K562 (cell line): ENCODE results near the gene TMEM114. TPM values are rescaled to one million over a fixed set of nuclear protein-coding genes. Genes with fewer than 3 reads are reported as not detected.

Experiments
- ATAC-seq: fragments of 200-7000 bp; cut with Tn5 transposase; 3 replicates; pipeline ENCODE4 v1.9.1; 2020; ENCODE audit warnings: moderate library complexity
- BruUV-seq: library from RNA; stranded (reverse); fragments of 400-500 nt; replicated peaks from 2 replicates; lab custom pipeline; 2021; lab: Mats Ljungman, UMichigan
- CTCF ChIA-PET: fragments of 300-600 bp; formaldehyde crosslinking; extraction: SDS; loops from one replicate; lab custom pipeline; 2021; ENCODE audit warnings: low intra/inter-chr PET ratio; lab: Yijun Ruan, JAX
- POLR2A ChIA-PET: fragments of 300-600, 350-650 bp; sonication (Branson Sonifier 250); formaldehyde crosslinking; extraction: SDS; loops from one replicate; lab custom pipeline; 2021; ENCODE audit warnings: antibody characterized with exemption, inconsistent platforms; lab: Yijun Ruan, JAX
- DNase-seq, 4 experiments: peaks; one replicate each; pipeline versions ENCODE4 v3.0.0 to v3.0.0-alpha.2; 2011 to 2018; ENCODE audit warnings: low spot score in 3 of 4, mixed read lengths in 3 of 4; ENCODE audit errors: extremely low read depth in 1 of 4
- FAIRE-seq: peaks from 2 replicates; lab custom pipeline; 2011; peaks lifted over from hg19 to GRCh38; lab: Jason Lieb, UNC
- H2AFZ ChIP-seq: 2 replicates; pipeline ENCODE4 v1.6.0; 2011; ENCODE audit warnings: low read depth, low read length, control low read depth, inconsistent platforms
- H3K27ac ChIP-seq: fragments of 200-600 bp; 3 replicates; pipeline ENCODE4 v1.8.0; 2011; ENCODE audit warnings: low read depth, mild to moderate bottlenecking, control low read depth, inconsistent platforms, low read length, moderate library complexity, mixed read lengths; ENCODE audit errors: extremely low read depth
- H3K27me3 ChIP-seq, 2 experiments: fragments of 300-600 bp in 1 of 2; 2 replicates in 1 of 2; 3 replicates in 1 of 2; pipeline versions ENCODE4 v1.6.0 to v1.8.0; 2011; ENCODE audit warnings: inconsistent platforms in 2 of 2, low read length in 2 of 2, mild to moderate bottlenecking in 1 of 2, mixed read lengths in 1 of 2, moderate library complexity in 1 of 2; ENCODE audit not compliant: control insufficient read depth in 2 of 2, insufficient read depth in 2 of 2
- H3K36me3 ChIP-seq: fragments of 300-600 bp; 3 replicates; pipeline ENCODE4 v1.8.0; 2011; ENCODE audit warnings: mild to moderate bottlenecking, low read length, inconsistent platforms; ENCODE audit not compliant: control insufficient read depth, insufficient read depth
- H3K4me1 ChIP-seq, 2 experiments: fragments of 200-600 bp in 1 of 2; replicated peaks in 1 of 2; 2 replicates in 1 of 2; 3 replicates in 1 of 2; pipeline versions ENCODE4 v1.5.1 to v1.8.0; 2011; ENCODE audit warnings: inconsistent platforms in 2 of 2, low read length in 2 of 2, mild to moderate bottlenecking in 1 of 2, mixed read lengths in 1 of 2, moderate library complexity in 1 of 2; ENCODE audit not compliant: control insufficient read depth in 2 of 2, insufficient read depth in 2 of 2
- H3K4me2 ChIP-seq: 2 replicates; pipeline ENCODE4 v1.6.1; 2011; ENCODE audit warnings: low read length, control low read depth, inconsistent platforms, mixed read lengths; ENCODE audit not compliant: insufficient read depth
- H3K4me3 ChIP-seq: fragments of 200-600 bp; sonication (generic), shearing (Covaris generic); 2 replicates; pipeline ENCODE4 v1.5.1; 2016; ENCODE audit warnings: control low read depth, inconsistent platforms
- H3K79me2 ChIP-seq: fragments of 200-600 bp; 3 replicates; pipeline ENCODE4 v1.8.0; 2011; ENCODE audit warnings: low read length, inconsistent platforms; ENCODE audit not compliant: control insufficient read depth, insufficient read depth
- H3K9ac ChIP-seq, 2 experiments: 2 replicates each; pipeline versions ENCODE4 v1.6.0 to v1.6.1; 2011; ENCODE audit warnings: low read depth in 2 of 2, low read length in 2 of 2, control low read depth in 1 of 2, inconsistent platforms in 1 of 2, mild to moderate bottlenecking in 1 of 2, mixed read lengths in 1 of 2; ENCODE audit not compliant: insufficient read depth in 1 of 2
- H3K9me1 ChIP-seq: one replicate; pipeline ENCODE4 v1.6.0; 2011; ENCODE audit warnings: inconsistent platforms, mild to moderate bottlenecking, low read length, moderate library complexity; ENCODE audit not compliant: control insufficient read depth, insufficient read depth
- H3K9me3 ChIP-seq: replicated peaks from 2 replicates; pipeline ENCODE4 v1.5.1; 2011; ENCODE audit warnings: low read depth, low read length, inconsistent platforms; ENCODE audit not compliant: control insufficient read depth, insufficient read depth
- H4K20me1 ChIP-seq: replicated peaks from 2 replicates; pipeline ENCODE4 v1.6.1; 2011; ENCODE audit warnings: low read length, inconsistent platforms, mixed read lengths; ENCODE audit not compliant: control insufficient read depth, insufficient read depth
- BCOR ChIP-seq: fragments of 450-650 bp; IDR thresholded peaks from 2 replicates; pipeline ENCODE4 v1.6.1; 2016
- DMBX1 ChIP-seq: fragments of 250-450 bp; sonication (Bioruptor Pico); IDR thresholded peaks from 2 replicates; pipeline ENCODE4 v1.8.0; 2022; ENCODE audit warnings: inconsistent platforms, mild to moderate bottlenecking, moderate library complexity, borderline replicate concordance
- JUNB ChIP-seq: fragments of 450-650 bp; formaldehyde crosslinking; conservative IDR thresholded peaks from 2 replicates; pipeline ENCODE4 v1.4.0; 2020; ENCODE audit warnings: mild to moderate bottlenecking
- KLF16 ChIP-seq: IDR thresholded peaks from 2 replicates; pipeline ENCODE4 v1.6.1; 2016; ENCODE audit warnings: antibody characterized with exemption
- RBM25 ChIP-seq: fragments of 200-400 bp; formaldehyde crosslinking; IDR thresholded peaks from 2 replicates; pipeline ENCODE4 v1.6.1; 2018; ENCODE audit warnings: low read length, low read depth, moderate library complexity; ENCODE audit not compliant: severe bottlenecking
- RNF219 ChIP-seq: fragments of 250-450 bp; sonication (Bioruptor Pico); IDR thresholded peaks from 2 replicates; pipeline ENCODE4 v1.5.0; 2022; ENCODE audit warnings: mild to moderate bottlenecking
- SMARCA5 ChIP-seq: fragments of 450-650 bp; IDR thresholded peaks from 2 replicates; pipeline ENCODE4 v1.6.1; 2016
- SMARCE1 ChIP-seq: fragments of 450-650 bp; IDR thresholded peaks from 2 replicates; pipeline ENCODE4 v1.7.1; 2016; ENCODE audit warnings: mild to moderate bottlenecking
- ZFP36 ChIP-seq: fragments of 150-350 bp; IDR thresholded peaks from 2 replicates; pipeline ENCODE4 v1.6.1; 2018; ENCODE audit warnings: low read length, low read depth; ENCODE audit not compliant: partially characterized antibody
- ZNF511 ChIP-seq: sonication (generic); formaldehyde crosslinking; IDR thresholded peaks from 2 replicates; pipeline ENCODE4 v1.8.0; 2022; ENCODE audit warnings: mild to moderate bottlenecking, missing genetic modification reagents
- WGBS: fragments of 100-300 bp; shearing (Covaris generic); methylation state at CpG from one replicate; pipeline ENCODE4 v1.1.6; 2016; ENCODE audit warnings: low coverage, mixed read lengths; ENCODE audit not compliant: insufficient coverage; ENCODE audit errors: missing lambda C conversion rate; 5-methylcytosine and 5-hydroxymethylcytosine counted together
- in situ Hi-C: fragments of 300-500 bp; cut with MboI; formaldehyde crosslinking; loops from 4 replicates; pipeline ENCODE4 v1.15.0; 2018; ENCODE audit warnings: inconsistent platforms, mixed read lengths
- intact Hi-C: fragments of 100-400 bp; cut with micrococcal nuclease; formaldehyde crosslinking; loops from 2 replicates; pipeline ENCODE4 v1.14.2; 2022
- polyA plus RNA-seq, 8 experiments: library from polyadenylated mRNA; depleted of rRNA in 4 of 8; stranded (reverse) in 5 of 8; unstranded in 3 of 8; fragments of >200 nt; fragmentation: Nextera tagmentation in 2 of 8; fragmentation: Illumina TruSeq in 1 of 8; extraction: Ambion mirVana in 2 of 8; extraction: Trizol in 1 of 8; gene quantifications; 2 replicates each; pipeline versions ENCODE4 v1.2.1 to v1.2.3, GENCODE V29; 2011 to 2014; ENCODE audit warnings: inconsistent platforms in 1 of 8, missing spikeins in 1 of 8
- total RNA-seq, 7 experiments: library from RNA; depleted of rRNA in 6 of 7; stranded (reverse); fragments of >200 nt in 6 of 7; fragmentation: Illumina TruSeq in 2 of 7; extraction: Trizol in 2 of 7; gene quantifications; 2 replicates each; pipeline versions ENCODE4 v1.2.1 to v1.2.3, GENCODE V29; 2011 to 2021; ENCODE audit warnings: low replicate concordance in 1 of 7

Gene TMEM114
- total and polyA plus RNA-seq, 9 of the 15 experiments (the other 6 are each of a cell fraction or from before 2014, with no cell fraction given), result not detected

GRCh38 chr16:8628981-8629725 is 38.8 kb upstream of the TMEM114 start:
- intact Hi-C loops, result no loop called here
- POLR2A ChIA-PET, result interaction anchor here (0.6 to 1.4 kb wide), 4 partner anchors 10 to 1229 kb away, joined by 3 to 4 read pairs (median 3); no protein-coding TSS in a partner anchor
- TF ChIP-seq KLF16, result no peak
- TF ChIP-seq ZNF511 (CRISPR knock-in tag), result no peak
- no peak for TF ChIP-seq DMBX1 (CRISPR knock-in tag)
- no peak for TF ChIP-seq JUNB (CRISPR knock-in tag)
- peak; percentile 79 for TF ChIP-seq ZFP36
- no peak for TF ChIP-seq RNF219 (CRISPR knock-in tag)
- 0 out of 2 replicates have a peak, but pooled peaks have one; percentile 58 for TF ChIP-seq BCOR
- no peak for TF ChIP-seq SMARCE1
- peak; percentile 47; the same call in 1 of the 2 replicates for TF ChIP-seq SMARCA5
- peak; percentile 37 for TF ChIP-seq RBM25

More at GRCh38 chr16:8628981-8629725, 38.8 kb upstream of the TMEM114 start:
- no peaks in the 10 kb centered on the region for H3K9me1 ChIP-seq
- peak overlapping the region in 1 of 2 experiments; percentile 28; a peak in 2 of 4 replicates for H3K9ac ChIP-seq
- no peaks in the 10 kb centered on the region for H3K27me3 ChIP-seq
- no peak overlapping the region for H2AFZ ChIP-seq
- in situ Hi-C loops, result no loop called here
- BruUV-seq, result no TSS peak
- peaks cover 3% of the 10 kb centered on the region; the same call in 1 of the 3 replicates for H3K79me2 ChIP-seq
- H4K20me1 ChIP-seq, result 0 out of 2 replicates have a peak, but pooled peaks cover 8% of the 10 kb centered on the region
- H3K4me3 ChIP-seq, result no peak overlapping the region
- 96% methylated on average over 13 of the region's 16 CpGs for WGBS
- peaks cover 0 to 3% of the 10 kb centered on the region in 2 experiments; a peak in 3 of 5 replicates for H3K4me1 ChIP-seq
- DNase-seq, result no peak
- ATAC-seq, result no peak
- FAIRE-seq, result no peak
- CTCF ChIA-PET, result no interaction called here
- H3K9me3 ChIP-seq, result no peaks in the 10 kb centered on the region
- no peak overlapping the region for H3K4me2 ChIP-seq
- H3K36me3 ChIP-seq, result peaks cover 86% of the 10 kb centered on the region; the same call in 2 of the 3 replicates
- no peak overlapping the region for H3K27ac ChIP-seq
